Stomach (tissue), 9 donors: ENCODE results near the gene COX5A. TPM values are rescaled to one million over a fixed set of nuclear protein-coding genes. Genes with fewer than 3 reads are reported as not detected.

Source experiments
- DNase-seq, 2 donors: peaks; one replicate each; pipeline versions ENCODE4 v3.0.0 to v3.0.0-alpha.2; 2013 to 2019
- H3K27ac ChIP-seq, 5 donors: fragments of 200-600 bp in 4 of 5; sonication (generic) in 4 of 5; one replicate each; pipeline ENCODE4 v1.5.1; 2013 to 2019; ENCODE audit warnings: mild to moderate bottlenecking in 1 of 5, moderate library complexity in 1 of 5
- H3K27me3 ChIP-seq, 3 donors: fragments of 200-600 bp; sonication (generic); one replicate each; pipeline ENCODE4 v1.5.1; 2017 to 2019; ENCODE audit warnings: mixed run types in 1 of 3
- H3K36me3 ChIP-seq, 4 donors: fragments of 200-600 bp; sonication (generic); 1 replicate in 3 of 4; 2 replicates in 1 of 4; pipeline ENCODE4 v1.5.1; 2016 to 2019
- H3K4me1 ChIP-seq, 4 donors: fragments of 200-600 bp; sonication (generic); one replicate each; pipeline ENCODE4 v1.5.1; 2016 to 2019
- H3K4me3 ChIP-seq, 4 donors: fragments of 200-600 bp; sonication (generic) in 3 of 4; one replicate each; pipeline ENCODE4 v1.5.1; 2016 to 2019; ENCODE audit warnings: mild to moderate bottlenecking in 1 of 4
- H3K9me3 ChIP-seq, 4 donors: fragments of 200-600 bp; sonication (generic); one replicate each; pipeline ENCODE4 v1.5.1; 2016 to 2019
- CTCF ChIP-seq, 7 experiments: fragments of 450-650 bp in 4 of 7; fragments of 200-600 bp in 3 of 7; sonication (generic) in 3 of 7; IDR thresholded peaks; one replicate each; pipeline ENCODE4 v1.5.1; 2016 to 2019; ENCODE audit warnings: antibody characterized with exemption in 7 of 7, control low read depth in 2 of 7, mild to moderate bottlenecking in 1 of 7
- EP300 ChIP-seq: sonication (generic); formaldehyde crosslinking; IDR thresholded peaks from one replicate; pipeline ENCODE4 v1.6.1; 2017; ENCODE audit warnings: antibody characterized with exemption
- POLR2A ChIP-seq, 4 donors: fragments of 450-650 bp; IDR thresholded peaks; one replicate each; pipeline ENCODE4 v1.6.1; 2016; ENCODE audit warnings: antibody characterized with exemption in 4 of 4, control low read depth in 2 of 4, mild to moderate bottlenecking in 1 of 4, moderate library complexity in 1 of 4
- POLR2AphosphoS5 ChIP-seq, 3 donors: sonication (generic); formaldehyde crosslinking; IDR thresholded peaks; one replicate each; pipeline ENCODE4 v1.6.1; 2016; ENCODE audit warnings: antibody characterized with exemption in 3 of 3
- WGBS, 5 donors: extraction: QIAGEN DNeasy Blood & Tissue Kit in 3 of 5; methylation state at CpG; one replicate each; pipeline versions ENCODE4 v1.1.5 to v1.1.7; 2013 to 2018; 5-methylcytosine and 5-hydroxymethylcytosine counted together
- intact Hi-C: fragments of 100-400 bp; cut with DNase I; formaldehyde crosslinking; loops from one replicate; pipeline ENCODE4 v1.15.1; 2023; ENCODE audit warnings: low total_unique reads
- polyA plus RNA-seq, 3 donors: library from polyadenylated mRNA; stranded (reverse); fragments of 200-250 nt; gene quantifications; one replicate each; pipeline ENCODE4 v1.2.3, GENCODE V29; 2013
- total RNA-seq, 5 donors: library from RNA; depleted of rRNA; stranded (reverse); fragments of >200 nt; gene quantifications; one replicate each; pipeline versions ENCODE4 v1.1.0 to v1.2.3, GENCODE V29; 2014 to 2016
- donor health status: healthy with polysubstance abuse.
- donor health status: Bipolar disorder and iron deficiency.
- donor health status: healthy.

Gene COX5A
- total and polyA plus RNA-seq, 8 donors, result 44.0 to 516 (median 142) TPM

GRCh38 chr15:74893627-74894026, 44.2 kb downstream of the COX5A start:
- Histone ChIP-seq H3K27ac (no peak overlapping the region), H3K36me3 (peaks cover 8 to 60% (median 56%) of the 10 kb centered on the region in 4 donors), H3K9me3 (no peaks in the 10 kb centered on the region), H3K27me3 (no peaks in the 10 kb centered on the region), H3K4me3 (no peak overlapping the region), H3K4me1 (peaks cover 12 to 50% (median 35%) of the 10 kb centered on the region in 4 donors)
- 72 to 100% (median 81%) methylated on average over 1 to 3 of the region's 3 CpGs for WGBS, 5 donors
- intact Hi-C loops, result loop anchor here (10.0 kb wide), 1 partner anchor 49 kb away; the partner anchor contains the start of gene ULK3
- TF ChIP-seq EP300, result no peak
- no peak for TF ChIP-seq CTCF (IDR thresholded peaks at IDR 0.05)
- TF ChIP-seq POLR2A (IDR thresholded peaks at IDR 0.05), result no peak
- TF ChIP-seq POLR2AphosphoS5 (IDR thresholded peaks at IDR 0.05), result no peak
- DNase-seq, result peak in 1 of 2 donors; percentile 37

GRCh38 chr15:74892931-74893330, 44.9 kb downstream of the COX5A start:
- no peaks in the 10 kb centered on the region for H3K9me3 ChIP-seq
- peaks cover 8 to 53% (median 49%) of the 10 kb centered on the region in 4 donors for H3K36me3 ChIP-seq
- TF ChIP-seq EP300 (no peak), POLR2A (IDR thresholded peaks at IDR 0.05) (no peak), POLR2AphosphoS5 (IDR thresholded peaks at IDR 0.05) (no peak), CTCF (IDR thresholded peaks at IDR 0.05) (no peak)

GRCh38 chr15:74892313-74892712, 45.6 kb downstream of the COX5A start:
- peak in 1 of 2 donors; percentile 66 for DNase-seq
- 71 to 84% (median 74%) methylated on average over 3 of the region's 3 CpGs for WGBS, 5 donors
- no peaks in the 10 kb centered on the region for H3K27me3 ChIP-seq
- intact Hi-C loops, result loop anchor here (10.0 kb wide), 1 partner anchor 48 kb away; the partner anchor contains the start of gene ULK3
- no peak for TF ChIP-seq POLR2AphosphoS5 (IDR thresholded peaks at IDR 0.05)
- no peak for TF ChIP-seq POLR2A (IDR thresholded peaks at IDR 0.05)
- no peak for TF ChIP-seq EP300
- no peak for TF ChIP-seq CTCF (IDR thresholded peaks at IDR 0.05)
- no peak overlapping the region for H3K4me3 ChIP-seq
- peaks cover 8 to 47% (median 43%) of the 10 kb centered on the region in 4 donors for H3K36me3 ChIP-seq
- peaks cover 12 to 53% (median 35%) of the 10 kb centered on the region in 4 donors for H3K4me1 ChIP-seq
- H3K9me3 ChIP-seq, result no peaks in the 10 kb centered on the region
- H3K27ac ChIP-seq, result peak overlapping the region in 2 of 5 donors; percentile 51 to 57

More at GRCh38 chr15:74892931-74893330, 44.9 kb downstream of the COX5A start:
- Histone ChIP-seq H3K4me3 (no peak overlapping the region), H3K4me1 (peaks cover 12 to 53% (median 35%) of the 10 kb centered on the region in 4 donors), H3K27me3 (no peaks in the 10 kb centered on the region), H3K27ac (no peak overlapping the region)
- intact Hi-C loops, result loop anchor here (10.0 kb wide), 1 partner anchor 48 kb away; the partner anchor contains the start of gene ULK3
- 86 to 95% (median 92%) methylated on average over 2 of the region's 2 CpGs for WGBS, 5 donors
- no peak for DNase-seq

- H3K36me3 ChIP-seq, result peaks cover 8 to 39% (median 35%) of the 10 kb centered on the region in 4 donors
- no peak overlapping the region for H3K4me3 ChIP-seq
- peak in 1 of 2 donors; percentile 27 for DNase-seq
- no peaks in the 10 kb centered on the region for H3K9me3 ChIP-seq
- H3K27ac ChIP-seq, result peak overlapping the region in 2 of 5 donors; percentile 51 to 57
- intact Hi-C loops, result loop anchor here (10.0 kb wide), 1 partner anchor 47 kb away; the partner anchor contains the start of gene ULK3
- H3K4me1 ChIP-seq, result peaks cover 12 to 53% (median 35%) of the 10 kb centered on the region in 4 donors
- H3K27me3 ChIP-seq, result no peaks in the 10 kb centered on the region
- WGBS, 5 donors, result 78 to 98% (median 83%) methylated on average over 3 of the region's 3 CpGs
- TF ChIP-seq EP300 (no peak), POLR2AphosphoS5 (IDR thresholded peaks at IDR 0.05) (peak in 1 of 3 donors; percentile 15)
Observed at GRCh38 chr15:74891469-74891868, 46.4 kb downstream of the COX5A start.

GRCh38 chr15:74890665-74890960, 47.3 kb downstream of the COX5A start:
- TF ChIP-seq POLR2AphosphoS5 (IDR thresholded peaks at IDR 0.05) (no peak), CTCF (IDR thresholded peaks at IDR 0.05) (no peak), EP300 (no peak), POLR2A (IDR thresholded peaks at IDR 0.05) (no peak)
- H3K9me3 ChIP-seq, result no peaks in the 10 kb centered on the region
- no peaks in the 10 kb centered on the region for H3K27me3 ChIP-seq
- H3K36me3 ChIP-seq, result peaks cover 8 to 30% (median 26%) of the 10 kb centered on the region in 4 donors
- H3K27ac ChIP-seq, result peak overlapping the region; percentile 70 to 90 (median 81)
- no peak for DNase-seq
- peaks cover 12 to 53% (median 35%) of the 10 kb centered on the region in 4 donors for H3K4me1 ChIP-seq
- peak overlapping the region; percentile 75 to 93 (median 88) for H3K4me3 ChIP-seq
- intact Hi-C loops, result loop anchor here (10.0 kb wide), 1 partner anchor 46 kb away; the partner anchor contains the start of gene ULK3
- 0 to 14% (median 3%) methylated on average over 1 of the region's 1 CpG for WGBS, 5 donors
